Hematopoietic multipotent progenitor cell treated with erythropoietin and hydrocortisone succinate and interleukin-3 and kit ligand, for 17 days (in vitro differentiated cells): ENCODE measurements around the gene MGAT4A.
A peak's percentile ranks its signal among the peaks of the same experiment; 100 is the strongest.

Experiments used
- DNase-seq: peaks from one replicate; pipeline ENCODE4 v3.0.0-alpha.2; 2015; ENCODE audit warnings: low spot score

Gene MGAT4A

GRCh38 chr2:98658816-98659490 lies 72.0 kb downstream of the MGAT4A start:
- DNase-seq = no peak

GRCh38 chr2:98656800-98657199 lies 74.1 kb downstream of the MGAT4A start:
- no peak for DNase-seq

GRCh38 chr2:98654699-98655495 lies 76.0 kb downstream of the MGAT4A start:
- DNase-seq = no peak

- no peak for DNase-seq
Observed at GRCh38 chr2:98650998-98651397, 79.9 kb downstream of the MGAT4A start.

- no peak for DNase-seq
Observed at GRCh38 chr2:98649992-98650375, 80.9 kb downstream of the MGAT4A start.

- peak; percentile 73 for DNase-seq
Observed at GRCh38 chr2:98649135-98649991, 81.6 kb downstream of the MGAT4A start.

- no peak for DNase-seq
Observed at GRCh38 chr2:98648451-98648850, 82.5 kb downstream of the MGAT4A start.

- no peak for DNase-seq
Observed at GRCh38 chr2:98647636-98648035, 83.3 kb downstream of the MGAT4A start.

- DNase-seq = no peak
Observed at GRCh38 chr2:98643496-98644100, 87.3 kb downstream of the MGAT4A start.

- DNase-seq = no peak
Observed at GRCh38 chr2:98637401-98638147, 93.4 kb downstream of the MGAT4A start.

GRCh38 chr2:98634406-98635092 lies 96.4 kb downstream of the MGAT4A start:
- no peak for DNase-seq

GRCh38 chr2:98632351-98632750 lies 98.6 kb downstream of the MGAT4A start:
- DNase-seq = no peak

- no peak for DNase-seq
Observed at GRCh38 chr2:98623657-98624056, 107.3 kb downstream of the MGAT4A start.

GRCh38 chr2:98617149-98617548 lies 113.8 kb downstream of the MGAT4A start:
- DNase-seq = no peak

- no peak for DNase-seq
Observed at GRCh38 chr2:98615481-98615880, 115.5 kb downstream of the MGAT4A start.

GRCh38 chr2:98614024-98614739 lies 116.8 kb downstream of the MGAT4A start:
- DNase-seq = no peak

GRCh38 chr2:98608962-98609604 lies 121.8 kb downstream of the MGAT4A start:
- DNase-seq = peak; percentile 28

GRCh38 chr2:98608116-98608961 lies 122.6 kb downstream of the MGAT4A start, which contains the start of the genes COA5 and UNC50:
TSS of gene COA5 (minus strand) at chr2:98608512. CDS start at chr2:98608405, 107 bp downstream.
TSS of gene UNC50 (plus strand) at chr2:98608589. CDS start at chr2:98609760, 1,171 bp downstream.
- DNase-seq = peak; percentile 85

GRCh38 chr2:98607741-98608115 lies 123.2 kb downstream of the MGAT4A start:
- no peak for DNase-seq
